CD4-positive, alpha-beta T cell treated with Interleukin-15 for 1 hour (primary cell): ENCODE results near the gene HLA-A.
A peak's percentile ranks its signal among the peaks of the same experiment; 100 is the strongest.

Experiments used
- DNase-seq: peaks from one replicate; pipeline ENCODE4 v3.0.0-alpha.2; 2020

The HLA-A gene

GRCh38 chr6:29935273-29935955 lies 6.9 kb upstream of the HLA-A start:
- no peak for DNase-seq

- DNase-seq = no peak
Measured at GRCh38 chr6:29938746-29939508, 3.4 kb upstream of the HLA-A start.

- peak; percentile 61 for DNase-seq
Measured at GRCh38 chr6:29941016-29941415, 1.3 kb upstream of the HLA-A start.

GRCh38 chr6:29941471-29941870 lies 861 bp upstream of the HLA-A start:
- no peak for DNase-seq

GRCh38 chr6:29941916-29942274 lies 437 bp upstream of the HLA-A start:
- no peak for DNase-seq

GRCh38 chr6:29943053-29943966 lies 978 bp downstream of the HLA-A start:
- DNase-seq = peak; percentile 22

- DNase-seq = no peak
Measured at GRCh38 chr6:29945281-29945820, 3.0 kb downstream of the HLA-A start.

GRCh38 chr6:29946223-29947076 lies 4.1 kb downstream of the HLA-A start:
- DNase-seq = peak; percentile 30

GRCh38 chr6:29947077-29947980 lies 5.0 kb downstream of the HLA-A start:
- DNase-seq = no peak

GRCh38 chr6:29948277-29948676 lies 5.9 kb downstream of the HLA-A start:
- no peak for DNase-seq

GRCh38 chr6:29949934-29950333 lies 7.6 kb downstream of the HLA-A start:
- DNase-seq = no peak

- DNase-seq = no peak
Measured at GRCh38 chr6:29951882-29952281, 9.6 kb downstream of the HLA-A start.

GRCh38 chr6:29953001-29953441 lies 10.7 kb downstream of the HLA-A start:
- no peak for DNase-seq

GRCh38 chr6:29953686-29954085 lies 11.4 kb downstream of the HLA-A start:
- DNase-seq = no peak

- no peak for DNase-seq
Measured at GRCh38 chr6:29954272-29954671, 11.9 kb downstream of the HLA-A start.

GRCh38 chr6:29955783-29956182 lies 13.5 kb downstream of the HLA-A start:
- DNase-seq = no peak

GRCh38 chr6:29956518-29956917 lies 14.2 kb downstream of the HLA-A start:
- no peak for DNase-seq

- no peak for DNase-seq
Measured at GRCh38 chr6:29958046-29958445, 15.7 kb downstream of the HLA-A start.

- DNase-seq = no peak
Measured at GRCh38 chr6:29958921-29959320, 16.6 kb downstream of the HLA-A start.

GRCh38 chr6:29959467-29959866 lies 17.1 kb downstream of the HLA-A start:
- no peak for DNase-seq

- DNase-seq = no peak
Measured at GRCh38 chr6:29961966-29962365, 19.6 kb downstream of the HLA-A start.
